LoVo (cell line): Measurements from ENCODE around the gene KRT24.

ENCODE experiments used
- DNase-seq: peaks from one replicate; pipeline ENCODE4 v3.0.0-alpha.2; 2016; ENCODE audit warnings: low spot score

The KRT24 gene

GRCh38 chr17:40694584-40694983 lies 9.0 kb downstream of the KRT24 start:
- DNase-seq: no peak

DNA sequence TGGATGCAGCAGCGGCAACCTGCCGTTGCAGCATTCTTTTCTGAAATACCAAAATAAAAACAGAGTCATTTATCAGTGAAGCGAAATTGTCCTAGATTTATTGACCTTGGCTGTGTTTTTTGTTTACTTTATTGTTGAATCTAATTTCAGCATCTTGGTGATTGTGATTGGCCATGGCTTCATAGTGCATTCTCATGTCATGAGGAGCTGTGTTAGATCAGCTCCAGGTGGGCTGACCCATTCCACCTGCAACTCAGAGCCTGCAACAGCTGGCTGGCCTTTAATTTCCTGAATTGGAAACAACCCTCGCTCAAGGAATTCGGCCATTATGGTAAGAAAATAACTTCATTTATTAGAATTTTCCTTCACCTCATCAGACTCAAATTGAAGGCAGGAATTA lies 16.4 kb downstream of the KRT24 start:
- DNase-seq: no peak

GRCh38 chr17:40686192-40686591 lies 17.4 kb downstream of the KRT24 start:
- no peak for DNase-seq

GRCh38 chr17:40680998-40681397 lies 22.6 kb downstream of the KRT24 start:
- no peak for DNase-seq

- no peak for DNase-seq
These were observed 24.0 kb downstream of the KRT24 start for GRCh38 chr17:40679523-40679907.

DNA sequence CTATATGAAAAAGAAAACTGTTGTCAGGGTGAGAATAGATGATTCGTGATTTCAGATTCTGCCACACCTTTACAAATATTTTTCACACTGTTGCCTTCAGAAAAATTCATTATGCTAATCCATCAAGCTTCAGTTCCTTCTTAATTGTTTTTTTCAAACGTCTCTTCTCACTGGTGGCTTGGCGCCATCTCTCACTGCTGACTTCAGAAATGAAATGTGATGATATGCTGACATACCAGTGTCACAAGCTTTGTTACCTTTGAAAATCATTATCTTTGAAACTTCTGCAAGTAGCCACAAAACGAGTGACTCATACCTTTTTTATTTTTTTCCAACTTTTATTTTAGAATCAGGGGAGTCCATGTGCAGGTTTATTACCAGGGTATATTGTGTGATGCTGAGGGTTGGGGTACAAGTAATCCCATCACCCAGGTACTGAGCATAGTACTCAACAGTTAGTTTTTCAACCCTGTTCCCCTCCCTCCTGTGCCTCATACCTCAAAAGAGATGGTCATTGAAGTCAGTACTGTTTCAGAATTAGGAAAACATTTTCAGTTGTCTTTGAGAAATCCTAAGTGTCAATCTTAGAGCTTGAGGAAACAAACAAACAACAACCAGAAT lies 24.5 kb downstream of the KRT24 start:
- no peak for DNase-seq

- no peak for DNase-seq
These were observed 27.6 kb downstream of the KRT24 start for GRCh38 chr17:40675905-40676304.

GRCh38 chr17:40672654-40673053 lies 30.9 kb downstream of the KRT24 start:
- no peak for DNase-seq

DNA sequence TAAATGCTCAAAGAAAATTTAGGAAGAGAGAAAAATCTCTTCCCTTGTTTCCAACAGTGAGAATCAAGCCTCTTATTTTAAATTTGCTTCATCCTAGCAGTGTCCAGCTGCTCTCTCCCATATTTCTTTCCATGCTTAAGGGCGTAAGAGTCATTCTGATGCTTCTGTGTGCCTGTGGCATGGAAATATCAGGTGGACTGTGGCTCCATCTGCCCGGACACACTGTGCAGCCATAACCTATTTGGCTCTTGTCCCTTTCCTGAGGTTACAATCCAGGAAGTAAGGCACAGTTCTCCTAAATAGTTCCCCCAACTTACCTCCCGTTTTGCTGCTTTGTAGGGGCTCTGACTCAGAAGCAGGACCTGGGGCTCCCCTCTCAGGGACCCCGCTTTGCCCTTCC lies 32.3 kb downstream of the KRT24 start:
- no peak for DNase-seq

GRCh38 chr17:40666331-40666730 lies 37.2 kb downstream of the KRT24 start:
- DNase-seq: no peak

DNA sequence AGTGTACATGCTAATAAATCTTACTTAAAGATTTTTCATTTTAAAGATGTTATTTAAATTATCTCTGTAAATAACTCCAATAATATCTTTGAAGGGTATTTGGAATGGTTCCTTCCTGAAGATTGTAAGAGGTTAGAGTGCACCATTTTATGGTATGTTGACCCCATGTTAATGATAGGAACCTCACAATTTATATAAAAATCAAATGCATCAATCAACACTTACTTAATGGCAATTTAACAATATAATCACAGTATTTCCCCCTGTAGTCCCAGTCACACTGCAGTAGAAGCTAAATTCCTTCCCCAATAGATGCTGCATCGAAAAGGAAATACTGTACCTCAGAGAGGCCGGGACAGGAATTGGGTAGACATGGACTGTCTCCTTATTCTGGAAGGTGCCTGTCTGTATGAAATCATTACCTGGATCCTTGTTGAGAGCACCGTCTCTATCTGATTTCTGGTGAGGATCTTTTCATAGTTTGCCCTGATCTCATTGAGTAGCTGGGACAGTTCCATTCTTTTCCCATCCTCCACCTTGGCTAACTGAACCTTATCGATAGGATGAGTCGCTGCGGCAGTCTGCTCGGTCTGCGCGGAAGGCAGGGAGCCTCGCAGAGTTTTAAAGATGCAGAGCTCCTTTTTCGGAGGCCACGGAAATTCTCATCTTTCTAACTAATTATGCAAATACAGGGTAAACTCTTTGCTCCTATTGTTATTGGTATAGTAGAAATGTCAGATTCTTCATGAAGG lies 38.8 kb downstream of the KRT24 start, which contains the start of gene KRT222:
Gene KRT222 (minus strand): TSS at position 596 of the 752 bp plus-strand sequence. CDS start 78 bp downstream, at position 518.
- no peak for DNase-seq

GRCh38 chr17:40663252-40663651 lies 40.3 kb downstream of the KRT24 start:
- DNase-seq: no peak

DNA sequence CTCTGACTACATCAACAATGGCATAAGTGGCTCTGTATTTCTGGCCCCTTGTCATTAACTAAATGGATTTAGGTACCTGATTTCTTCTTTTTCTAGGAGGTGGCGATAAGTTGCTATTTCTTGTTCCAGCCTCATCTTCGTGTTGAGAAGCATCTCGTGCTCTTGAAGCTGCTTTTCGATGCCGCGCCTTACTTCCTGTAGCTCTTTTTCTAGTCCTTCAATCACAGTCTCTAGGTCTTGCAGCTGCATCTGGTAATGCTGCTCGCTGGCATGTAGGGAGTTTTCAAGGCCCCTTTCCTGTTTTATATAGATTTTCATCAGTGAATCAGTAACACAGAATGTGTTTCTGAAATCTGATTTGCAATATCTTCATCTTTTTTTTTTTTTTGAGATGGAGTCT lies 43.6 kb downstream of the KRT24 start:
- DNase-seq: no peak

- DNase-seq: no peak
These were observed 45.2 kb downstream of the KRT24 start for GRCh38 chr17:40658396-40658795.

DNA sequence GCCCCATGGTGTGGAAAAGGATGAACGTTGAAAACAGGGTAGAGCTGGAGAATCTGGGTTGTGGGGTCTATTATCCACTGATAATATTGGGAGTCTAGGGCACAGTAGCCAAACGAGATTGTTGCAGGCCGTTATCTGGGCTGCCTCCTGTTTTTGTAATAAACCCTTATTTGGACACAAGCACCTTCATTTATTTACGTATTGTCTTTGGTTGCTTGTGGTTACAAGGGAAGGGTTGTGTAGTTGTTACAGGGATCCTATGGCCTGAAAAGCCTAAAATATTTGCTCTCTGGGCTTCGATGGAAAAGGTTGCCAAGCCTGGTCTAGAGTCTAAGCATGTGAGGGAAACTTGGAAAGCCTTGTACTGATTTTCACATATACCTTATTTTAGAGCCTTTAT lies 51.6 kb downstream of the KRT24 start:
- no peak for DNase-seq

- peak; percentile 12 for DNase-seq
These were observed 55.1 kb downstream of the KRT24 start for GRCh38 chr17:40648384-40648968.
